ENCODE measurements around the gene SMYD3.

SMYD3 gene

GRCh38 chr1:245870698-245871097 is 636.4 kb downstream of the SMYD3 start:
- DNase-seq (ENCODE audit: low read depth), result no peak

GRCh38 chr1:245869847-245870246 is 637.2 kb downstream of the SMYD3 start:
- no peak for DNase-seq (ENCODE audit: low read depth)

GRCh38 chr1:245867738-245868137 is 639.3 kb downstream of the SMYD3 start:
- no peak for DNase-seq (ENCODE audit: low read depth)

GRCh38 chr1:245864872-245865271 is 642.2 kb downstream of the SMYD3 start:
- no peak for DNase-seq (ENCODE audit: low read depth)

GRCh38 chr1:245863566-245864184 is 643.4 kb downstream of the SMYD3 start:
- DNase-seq (ENCODE audit: low read depth), result no peak

- no peak for DNase-seq (ENCODE audit: low read depth)
Measured at GRCh38 chr1:245862812-245863540, 644.1 kb downstream of the SMYD3 start.

- DNase-seq (ENCODE audit: low read depth), result no peak
Measured at GRCh38 chr1:245860657-245861544, 646.2 kb downstream of the SMYD3 start.

DNA sequence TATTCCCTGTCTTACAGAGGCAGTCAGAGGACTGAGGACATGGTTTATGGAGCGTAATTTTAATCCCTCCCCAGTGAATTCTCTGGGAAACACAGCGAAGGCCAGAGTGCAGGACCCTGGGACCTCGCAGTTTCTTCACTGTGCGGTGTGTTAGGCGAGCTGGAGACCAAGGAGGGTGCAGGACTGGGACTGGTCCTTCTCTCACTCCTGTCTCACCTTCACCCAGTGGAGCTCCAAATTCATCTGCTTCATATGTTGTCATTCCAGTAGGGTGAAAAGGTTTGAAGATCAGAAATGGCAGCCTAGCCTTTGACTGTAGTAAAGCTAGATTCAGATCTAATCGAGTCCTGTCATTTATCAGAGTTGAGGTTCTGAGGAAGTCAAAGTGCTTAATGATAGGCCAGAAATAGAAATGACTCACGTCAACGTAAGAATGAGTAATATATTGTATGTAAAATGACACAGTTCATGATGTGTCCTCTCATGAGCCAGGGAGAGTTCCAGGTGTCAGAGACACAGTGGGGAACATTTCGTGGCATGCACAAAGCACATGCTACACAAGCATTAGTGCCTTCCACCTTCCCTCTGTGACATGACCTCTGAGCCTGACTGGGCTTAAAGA is 647.5 kb downstream of the SMYD3 start:
- DNase-seq (ENCODE audit: low read depth), result peak; percentile 3

GRCh38 chr1:245858722-245859492 is 648.2 kb downstream of the SMYD3 start:
- DNase-seq (ENCODE audit: low read depth), result no peak

DNA sequence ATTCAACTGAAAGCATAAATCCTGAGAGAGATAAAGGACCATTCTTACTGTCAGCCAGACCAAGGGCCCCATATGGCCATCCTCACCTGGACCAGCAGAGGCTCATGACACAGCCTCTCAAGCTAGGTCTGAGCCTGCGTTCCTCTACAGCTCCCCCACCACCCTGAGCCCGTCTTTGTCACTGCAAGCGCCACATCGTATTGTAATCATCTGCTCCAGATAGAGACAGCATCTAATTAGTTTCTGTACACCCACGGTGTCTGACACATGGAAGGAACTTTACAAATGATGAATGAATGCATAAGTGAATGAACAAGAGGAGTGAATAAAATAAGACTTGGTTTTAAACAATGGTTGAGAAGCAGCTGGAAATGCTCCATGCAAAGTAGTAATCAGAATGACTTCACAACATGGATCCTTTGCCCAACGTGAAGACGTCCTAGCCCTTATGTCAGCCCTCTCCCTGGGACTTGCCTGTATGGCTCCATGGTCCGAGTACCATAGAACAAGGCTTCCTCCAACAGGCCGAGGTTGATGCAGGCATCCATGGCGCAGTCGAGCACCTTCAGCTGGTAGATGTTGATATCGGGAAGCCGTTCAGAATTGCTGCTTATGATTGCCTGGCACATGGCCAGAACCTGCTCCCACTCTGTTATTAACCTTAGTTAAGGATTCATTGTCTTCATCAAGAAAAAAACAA is 648.9 kb downstream of the SMYD3 start:
- DNase-seq (ENCODE audit: low read depth), result no peak

- DNase-seq (ENCODE audit: low read depth), result no peak
Measured at GRCh38 chr1:245856944-245857531, 650.0 kb downstream of the SMYD3 start.

DNA sequence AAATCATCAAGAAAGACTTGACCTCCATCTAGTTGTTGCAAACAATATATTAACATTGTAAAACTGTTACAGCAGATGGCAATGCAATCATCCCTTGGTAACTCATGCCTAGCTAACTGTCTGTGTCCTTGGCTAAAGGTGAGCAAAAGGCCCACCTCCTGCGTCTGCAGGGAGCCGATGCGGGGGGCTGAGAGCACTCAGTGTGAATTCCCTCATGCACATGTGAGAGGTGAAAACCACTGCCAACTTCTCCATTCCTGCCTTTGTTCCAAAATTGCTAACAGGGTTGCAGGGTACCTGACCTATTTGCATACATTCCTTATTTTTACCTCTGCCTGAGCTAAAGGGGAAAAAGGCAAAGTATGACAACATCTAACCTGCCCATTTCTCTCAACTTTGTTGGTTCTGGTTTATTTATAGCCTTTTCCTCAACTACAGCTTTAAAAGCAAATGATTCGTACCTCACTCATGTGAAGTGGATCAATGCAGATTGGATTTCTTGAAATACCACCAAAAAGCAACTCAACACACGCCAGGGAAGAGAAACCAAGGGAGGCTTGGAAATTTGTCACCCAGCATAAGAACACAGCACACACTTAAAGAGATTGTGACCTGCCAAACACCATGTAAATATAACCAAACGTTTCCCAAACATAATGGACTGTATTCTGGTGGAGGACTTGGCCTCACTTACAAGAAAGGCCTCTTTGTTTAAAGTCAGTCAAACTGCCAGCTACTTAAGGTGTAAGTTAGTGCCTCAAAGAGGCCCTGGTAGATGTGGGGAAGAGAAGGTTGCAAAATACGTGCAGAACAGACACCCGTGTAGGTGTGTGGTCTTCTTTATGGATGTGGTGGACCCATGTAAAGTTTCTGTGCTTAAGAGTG is 651.0 kb downstream of the SMYD3 start:
- no peak for DNase-seq (ENCODE audit: low read depth)

- DNase-seq (ENCODE audit: low read depth), result no peak
Measured at GRCh38 chr1:245853291-245853690, 653.8 kb downstream of the SMYD3 start.

GRCh38 chr1:245843101-245843500 is 664.0 kb downstream of the SMYD3 start:
- DNase-seq (ENCODE audit: low read depth), result no peak

DNA sequence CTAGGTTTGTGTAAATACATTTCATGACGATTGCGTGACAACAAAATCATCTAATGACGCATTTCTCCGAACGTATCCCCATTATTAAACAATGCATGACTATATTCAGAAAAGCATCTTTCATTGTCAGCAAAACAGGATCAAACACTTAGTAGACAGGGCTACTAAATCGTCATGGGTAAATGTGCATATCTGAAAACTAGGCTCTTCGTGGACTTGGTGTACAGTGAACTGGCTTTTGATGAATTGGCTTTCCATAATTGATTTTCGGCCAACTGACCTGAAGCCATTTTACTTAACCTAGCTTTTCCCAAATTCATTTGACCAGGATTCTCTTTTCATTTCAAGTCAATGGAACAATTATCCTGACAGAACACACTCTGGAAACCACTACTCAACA is 665.0 kb downstream of the SMYD3 start:
- no peak for DNase-seq (ENCODE audit: low read depth)

DNA sequence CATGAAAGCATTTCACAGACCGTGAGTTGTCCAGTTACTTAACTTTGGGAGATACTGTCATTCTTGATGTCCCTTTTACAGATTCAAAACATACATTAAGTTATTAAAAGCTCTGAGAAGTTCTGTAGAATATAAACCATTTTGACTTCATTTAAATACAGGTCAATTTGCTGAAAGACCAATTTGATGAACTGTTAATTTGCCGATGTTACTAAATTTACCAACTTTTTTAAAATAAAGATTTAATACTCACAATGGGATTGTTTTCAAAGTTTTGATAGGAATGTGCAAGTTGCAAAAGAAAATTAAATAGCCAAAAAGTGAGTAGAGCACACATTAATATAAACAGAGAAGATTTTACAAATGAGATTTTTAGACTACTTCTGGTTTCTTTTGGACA is 666.1 kb downstream of the SMYD3 start:
- DNase-seq (ENCODE audit: low read depth), result no peak

GRCh38 chr1:245837718-245838117 is 669.4 kb downstream of the SMYD3 start:
- DNase-seq (ENCODE audit: low read depth), result no peak

DNA sequence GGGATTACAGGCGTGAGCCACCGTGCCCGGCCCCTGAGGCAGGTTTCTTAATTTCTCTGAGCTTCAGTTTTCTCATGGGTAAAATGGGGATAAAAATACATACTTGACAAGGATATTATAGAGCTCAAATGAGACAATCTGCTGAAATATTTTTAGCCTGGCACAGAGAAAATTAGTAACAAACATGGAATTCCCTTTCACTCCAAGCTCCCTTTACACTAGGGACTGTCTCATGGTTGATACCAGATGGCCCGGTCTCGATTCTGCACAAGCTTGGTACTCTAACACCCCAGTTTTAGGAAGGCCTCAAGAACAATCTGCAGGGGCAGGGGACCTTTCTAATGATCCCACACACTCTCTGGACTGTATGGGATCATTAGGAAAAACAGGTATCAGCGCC is 671.7 kb downstream of the SMYD3 start:
- DNase-seq (ENCODE audit: low read depth), result no peak

DNA sequence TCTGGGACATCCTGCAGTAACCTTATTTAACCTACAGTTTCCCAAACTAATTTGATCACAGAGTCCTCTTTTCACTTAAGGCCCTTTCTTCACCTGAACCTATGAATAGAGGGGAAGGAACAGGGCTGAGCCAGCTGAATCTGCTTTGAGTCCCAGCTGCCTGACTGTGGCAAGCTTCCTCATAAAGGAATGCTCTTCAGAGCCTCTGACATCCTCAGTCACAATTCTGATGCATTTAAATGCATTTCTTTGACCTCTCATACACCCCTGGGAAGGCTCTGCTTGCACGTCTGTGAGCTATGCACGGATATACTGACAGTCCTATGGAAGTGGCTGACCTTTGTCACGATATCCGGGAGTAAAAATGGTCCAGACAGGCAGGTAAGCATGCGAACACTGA is 673.1 kb downstream of the SMYD3 start:
- no peak for DNase-seq (ENCODE audit: low read depth)

Measured in activated T-cell treated with anti-CD3 and anti-CD28 coated beads for 48 hours (primary cell).